Measurements from ENCODE around the gene ENKUR.

Gene ENKUR

GRCh38 chr10:24947304-24948097 is 68.5 kb downstream of the ENKUR start:
- DNase-seq (ENCODE audit: low read depth): no peak

DNA sequence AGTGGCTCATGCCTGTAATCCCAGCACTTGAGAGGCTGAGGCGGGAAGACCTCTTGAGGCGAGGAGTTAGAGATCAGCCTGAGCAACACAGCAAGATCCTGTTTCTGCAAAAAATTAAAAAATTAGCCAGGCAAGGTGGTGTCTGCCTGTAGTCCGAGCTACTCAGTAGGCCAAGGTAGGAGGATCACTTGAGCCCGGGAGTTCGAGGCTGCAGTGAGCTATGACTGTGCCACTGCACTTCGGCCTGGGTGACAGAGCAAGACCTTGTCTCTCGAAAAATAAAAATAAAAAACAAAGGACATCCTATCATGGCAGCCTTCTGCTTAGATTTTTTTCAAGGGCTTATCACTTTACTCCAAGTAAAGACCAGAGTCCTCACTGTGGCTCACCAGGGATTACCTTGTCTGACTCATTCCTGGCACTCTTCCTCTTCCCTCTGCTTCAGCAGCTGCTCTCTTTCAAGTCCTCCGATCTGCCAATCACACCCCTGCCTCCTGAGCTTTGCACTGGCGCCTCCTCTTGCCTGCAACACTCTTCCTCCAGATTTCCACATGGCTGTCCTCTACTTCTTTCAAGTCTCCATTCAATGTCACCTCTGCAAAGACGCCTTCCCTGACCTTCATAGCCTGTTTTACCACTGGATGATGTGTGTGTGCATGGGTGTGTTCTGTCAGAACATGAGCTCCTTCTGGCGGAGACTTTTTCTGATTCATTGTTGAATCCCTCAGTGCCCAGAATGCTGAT is 71.3 kb downstream of the ENKUR start:
- no peak for DNase-seq (ENCODE audit: low read depth)

DNA sequence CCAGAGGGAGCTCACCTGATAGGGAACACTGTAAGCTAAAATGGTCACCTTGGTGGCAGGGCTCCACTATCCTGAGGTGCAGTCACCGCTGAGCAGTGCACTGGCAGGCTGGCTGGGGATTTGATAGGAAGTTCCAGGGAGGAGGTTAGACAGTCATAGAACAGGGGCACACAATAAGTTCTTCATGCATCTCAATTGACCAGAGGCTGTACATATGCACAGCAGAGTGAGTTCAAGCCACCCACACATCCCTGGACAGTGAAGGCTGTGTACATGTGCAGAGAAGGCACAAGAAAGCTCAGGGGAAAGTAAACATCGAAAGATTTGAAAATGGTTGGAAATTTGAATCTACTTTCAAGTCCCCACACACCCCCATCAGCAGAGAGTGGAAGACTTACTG is 77.4 kb downstream of the ENKUR start:
- no peak for DNase-seq (ENCODE audit: low read depth)

- DNase-seq (ENCODE audit: low read depth): no peak
Measured at GRCh38 chr10:24938076-24938475, 77.9 kb downstream of the ENKUR start.

DNA sequence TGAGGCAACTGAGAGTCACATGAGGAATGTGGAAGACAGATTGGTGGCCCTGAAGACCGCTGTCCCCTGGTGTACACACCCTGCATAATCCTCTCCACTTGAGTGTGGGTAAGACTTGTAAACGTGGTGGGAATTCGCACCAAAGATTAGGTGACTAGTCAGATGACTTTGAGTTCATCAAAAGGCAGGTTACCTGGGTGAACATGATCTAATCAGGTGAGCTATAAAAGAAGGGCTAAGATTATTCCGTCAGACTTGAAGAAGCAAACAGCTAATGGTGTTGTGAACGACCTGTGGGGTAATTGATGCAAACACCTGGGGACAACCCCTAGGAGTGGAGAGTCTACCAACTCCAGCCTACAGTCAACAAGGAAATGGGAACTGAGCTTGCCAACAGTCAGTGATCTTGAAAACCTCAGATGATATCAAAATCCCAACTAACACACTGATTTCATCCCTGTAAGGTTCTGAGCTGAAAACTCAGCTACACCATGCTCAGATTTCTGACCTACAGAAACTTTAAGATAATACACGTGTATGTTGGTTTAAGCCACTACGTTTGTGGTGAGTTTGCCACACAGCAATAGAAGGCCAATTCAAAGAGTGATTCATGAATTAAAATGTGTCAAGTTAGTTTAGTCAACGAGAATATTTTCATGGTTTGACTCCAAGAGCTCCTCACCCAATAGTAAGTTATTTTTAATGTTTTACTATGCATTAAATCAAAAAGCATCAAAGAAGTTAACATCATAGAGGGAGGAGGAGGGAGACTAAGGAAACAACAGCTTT is 80.3 kb downstream of the ENKUR start:
- DNase-seq (ENCODE audit: low read depth): no peak
